Osteoblast (primary cell): Measurements from ENCODE around the gene PKP2. TPM values are rescaled to one million over a fixed set of nuclear protein-coding genes. Genes with fewer than 3 reads are reported as not detected.

Experiments used
- DNase-seq: peaks from one replicate; pipeline ENCODE4 v3.0.0; 2011; ENCODE audit warnings: low spot score, mixed read lengths; ENCODE audit not compliant: insufficient read length; ENCODE audit errors: missing footprints
- H2AFZ ChIP-seq: 2 replicates; pipeline ENCODE4 v1.6.0; 2011; ENCODE audit warnings: mild to moderate bottlenecking, low read length
- H3K27ac ChIP-seq: 2 replicates; pipeline ENCODE4 v1.5.1; 2011; ENCODE audit warnings: mild to moderate bottlenecking, low read depth, low read length, moderate library complexity
- H3K27me3 ChIP-seq: 2 replicates; pipeline ENCODE4 v1.6.0; 2012; ENCODE audit warnings: mild to moderate bottlenecking, control low read depth, inconsistent platforms, low read length, moderate library complexity; ENCODE audit not compliant: insufficient read depth
- H3K36me3 ChIP-seq: 2 replicates; pipeline ENCODE4 v1.5.1; 2011; ENCODE audit warnings: mild to moderate bottlenecking, low read length, control low read depth, moderate library complexity; ENCODE audit not compliant: insufficient read depth
- H3K4me1 ChIP-seq: 2 replicates; pipeline ENCODE4 v1.5.1; 2011; ENCODE audit warnings: mild to moderate bottlenecking, low read length, control low read depth, moderate library complexity; ENCODE audit not compliant: insufficient read depth
- H3K4me2 ChIP-seq: 2 replicates; pipeline ENCODE4 v1.6.0; 2011; ENCODE audit warnings: mild to moderate bottlenecking, low read length; ENCODE audit not compliant: insufficient read depth
- H3K4me3 ChIP-seq: fragments of 200-600 bp; sonication (generic); 3 replicates; pipeline ENCODE4 v1.5.1; 2012; ENCODE audit warnings: mild to moderate bottlenecking, low read length, inconsistent platforms; ENCODE audit not compliant: insufficient read depth
- H3K79me2 ChIP-seq: 2 replicates; pipeline ENCODE4 v1.6.0; 2012; ENCODE audit warnings: mild to moderate bottlenecking, low read length, control low read depth, inconsistent platforms; ENCODE audit not compliant: insufficient read depth
- H3K9me3 ChIP-seq: 2 replicates; pipeline ENCODE4 v1.5.1; 2011; ENCODE audit warnings: low read depth, low read length, control low read depth
- H4K20me1 ChIP-seq: 2 replicates; pipeline ENCODE4 v1.6.0; 2012; ENCODE audit warnings: mild to moderate bottlenecking, low read length, control low read depth; ENCODE audit not compliant: insufficient read depth
- total RNA-seq: library from RNA; depleted of rRNA; stranded (reverse); fragments of >200 nt; gene quantifications from 2 replicates; pipeline ENCODE4 v1.2.3, GENCODE V29; 2012
- TF ChIP-seq, protein P1 (sequence below): IDR thresholded peaks from 2 replicates; pipeline ENCODE4 v1.5.1; 2011; ENCODE audit warnings: mild to moderate bottlenecking, low read depth, low read length, moderate library complexity; ENCODE audit errors: extremely low read depth

The PKP2 gene
- total RNA-seq, 1 donor: under 0.01 TPM

DNA sequence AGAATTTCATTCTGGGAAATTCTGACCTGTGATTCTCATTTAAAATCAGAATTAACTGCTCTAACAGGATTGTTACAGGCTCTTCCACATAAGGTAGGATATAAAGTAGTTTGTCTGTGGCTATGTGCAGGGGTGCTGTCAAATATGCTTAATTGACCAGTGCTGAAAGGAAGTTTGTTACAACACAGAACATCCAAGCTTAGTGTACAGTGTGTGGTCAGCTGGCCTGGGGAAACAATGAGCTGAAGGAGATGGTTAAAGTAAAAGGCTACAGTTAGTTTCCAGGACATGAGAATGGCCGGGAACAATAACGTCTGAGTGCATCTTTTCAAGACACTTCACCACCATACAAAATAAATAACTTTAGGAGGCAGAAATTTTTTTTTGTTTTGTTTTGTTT is 68.0 kb downstream of the PKP2 start:
- H3K4me3 ChIP-seq: no peak overlapping the region
- H4K20me1 ChIP-seq: no peaks in the 10 kb centered on the region
- no peak for DNase-seq
- H3K9me3 ChIP-seq: no peaks in the 10 kb centered on the region
- no peak overlapping the region for H2AFZ ChIP-seq
- H3K79me2 ChIP-seq: no peaks in the 10 kb centered on the region
- no peaks in the 10 kb centered on the region for H3K4me1 ChIP-seq
- H3K4me2 ChIP-seq: no peak overlapping the region
- TF ChIP-seq, protein P1, sequence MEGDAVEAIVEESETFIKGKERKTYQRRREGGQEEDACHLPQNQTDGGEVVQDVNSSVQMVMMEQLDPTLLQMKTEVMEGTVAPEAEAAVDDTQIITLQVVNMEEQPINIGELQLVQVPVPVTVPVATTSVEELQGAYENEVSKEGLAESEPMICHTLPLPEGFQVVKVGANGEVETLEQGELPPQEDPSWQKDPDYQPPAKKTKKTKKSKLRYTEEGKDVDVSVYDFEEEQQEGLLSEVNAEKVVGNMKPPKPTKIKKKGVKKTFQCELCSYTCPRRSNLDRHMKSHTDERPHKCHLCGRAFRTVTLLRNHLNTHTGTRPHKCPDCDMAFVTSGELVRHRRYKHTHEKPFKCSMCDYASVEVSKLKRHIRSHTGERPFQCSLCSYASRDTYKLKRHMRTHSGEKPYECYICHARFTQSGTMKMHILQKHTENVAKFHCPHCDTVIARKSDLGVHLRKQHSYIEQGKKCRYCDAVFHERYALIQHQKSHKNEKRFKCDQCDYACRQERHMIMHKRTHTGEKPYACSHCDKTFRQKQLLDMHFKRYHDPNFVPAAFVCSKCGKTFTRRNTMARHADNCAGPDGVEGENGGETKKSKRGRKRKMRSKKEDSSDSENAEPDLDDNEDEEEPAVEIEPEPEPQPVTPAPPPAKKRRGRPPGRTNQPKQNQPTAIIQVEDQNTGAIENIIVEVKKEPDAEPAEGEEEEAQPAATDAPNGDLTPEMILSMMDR: no peak
- no peaks in the 10 kb centered on the region for H3K36me3 ChIP-seq
- no peaks in the 10 kb centered on the region for H3K27me3 ChIP-seq
- H3K27ac ChIP-seq: no peak overlapping the region

DNA sequence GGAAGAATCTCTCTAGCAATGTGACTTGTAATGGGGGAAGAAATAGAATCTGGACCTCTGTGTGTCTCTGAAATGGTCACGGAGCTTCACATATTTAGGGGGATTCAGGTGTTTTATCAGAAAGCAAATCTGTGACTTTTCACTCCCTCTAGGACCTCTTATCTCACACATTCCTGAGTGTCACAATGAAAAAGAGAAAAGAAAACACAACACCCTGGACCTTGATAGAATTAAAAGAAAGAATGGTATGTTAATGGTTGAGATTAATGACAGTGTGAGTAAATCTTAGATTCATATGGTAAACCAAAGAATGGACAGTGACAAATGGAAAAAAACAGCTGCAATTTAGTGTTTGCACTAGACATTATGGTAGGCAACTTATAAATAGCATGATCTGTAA is 68.5 kb downstream of the PKP2 start:
- no peak overlapping the region for H2AFZ ChIP-seq
- no peaks in the 10 kb centered on the region for H3K27me3 ChIP-seq
- H3K4me1 ChIP-seq: no peaks in the 10 kb centered on the region
- no peaks in the 10 kb centered on the region for H3K36me3 ChIP-seq
- no peaks in the 10 kb centered on the region for H4K20me1 ChIP-seq
- H3K4me2 ChIP-seq: no peak overlapping the region
- no peak overlapping the region for H3K27ac ChIP-seq
- no peak for DNase-seq
- TF ChIP-seq, protein P1: no peak
- no peak overlapping the region for H3K4me3 ChIP-seq
- H3K79me2 ChIP-seq: no peaks in the 10 kb centered on the region
- no peaks in the 10 kb centered on the region for H3K9me3 ChIP-seq

DNA sequence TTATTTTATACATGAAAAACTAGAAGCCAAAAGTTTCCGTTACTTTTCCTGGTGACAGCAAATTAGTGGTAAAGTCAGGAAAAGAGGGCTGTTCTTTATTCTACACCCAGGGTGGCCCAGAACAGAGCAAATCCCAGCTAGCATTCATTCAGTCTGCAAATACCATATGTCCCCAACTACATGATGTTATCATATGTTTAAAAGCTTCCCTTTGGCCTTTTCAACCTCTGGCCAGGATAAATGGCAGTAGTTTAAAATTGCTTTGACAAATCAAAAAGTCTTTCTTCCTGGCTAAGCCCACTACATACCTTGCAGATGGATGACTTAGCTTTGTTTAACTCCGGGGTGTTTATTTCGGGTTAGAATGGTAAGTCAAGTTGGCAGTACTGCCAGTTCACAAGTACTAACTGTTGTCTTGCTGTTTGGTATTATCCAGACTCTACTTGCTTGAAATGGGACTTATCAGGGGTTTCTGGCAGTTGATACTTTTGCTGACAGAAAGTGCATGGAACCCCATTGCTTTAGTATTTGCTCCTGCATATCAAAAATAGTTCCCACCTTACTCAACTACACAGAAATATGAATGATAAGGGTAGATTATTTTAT is 69.7 kb downstream of the PKP2 start:
- no peak overlapping the region for H3K27ac ChIP-seq
- no peaks in the 10 kb centered on the region for H3K27me3 ChIP-seq
- H3K36me3 ChIP-seq: no peaks in the 10 kb centered on the region
- TF ChIP-seq, protein P1: no peak
- H3K4me3 ChIP-seq: no peak overlapping the region
- no peak overlapping the region for H3K4me2 ChIP-seq
- H3K79me2 ChIP-seq: no peaks in the 10 kb centered on the region
- no peak for DNase-seq
- H3K9me3 ChIP-seq: no peaks in the 10 kb centered on the region
- no peak overlapping the region for H2AFZ ChIP-seq
- H4K20me1 ChIP-seq: no peaks in the 10 kb centered on the region
- H3K4me1 ChIP-seq: no peaks in the 10 kb centered on the region

DNA sequence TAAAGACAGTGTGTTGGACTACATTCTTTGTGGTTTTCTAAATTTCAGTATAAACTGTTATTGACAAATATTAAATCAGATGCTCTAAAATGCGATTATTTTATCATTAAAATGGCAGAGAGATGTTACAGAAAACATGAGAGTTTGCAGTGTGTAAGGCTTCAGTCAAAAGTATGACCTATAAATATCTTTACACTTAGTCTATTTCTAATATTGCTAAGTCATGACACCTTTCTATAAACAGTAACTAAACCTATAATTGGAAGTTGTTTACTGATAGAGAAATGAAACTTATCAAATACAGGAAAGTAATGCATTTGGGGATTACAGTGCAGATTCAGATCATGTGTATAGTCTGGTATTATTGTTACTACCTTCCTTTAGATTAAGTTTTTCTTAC is 72.0 kb downstream of the PKP2 start:
- Histone ChIP-seq H3K4me3 (no peak overlapping the region), H3K4me1 (no peaks in the 10 kb centered on the region), H3K79me2 (no peaks in the 10 kb centered on the region), H3K27ac (no peak overlapping the region), H3K4me2 (no peak overlapping the region), H2AFZ (no peak overlapping the region), H3K9me3 (no peaks in the 10 kb centered on the region), H3K36me3 (no peaks in the 10 kb centered on the region), H3K27me3 (no peaks in the 10 kb centered on the region), H4K20me1 (no peaks in the 10 kb centered on the region)
- DNase-seq: no peak
- TF ChIP-seq, protein P1: no peak
